Testis (tissue), 2 donors: ENCODE measurements around the gene DMGDH.

ENCODE experiments used
- POLR2A ChIP-seq: fragments of 450-650 bp; IDR thresholded peaks from one replicate; pipeline ENCODE4 v1.6.1; 2017; ENCODE audit warnings: antibody characterized with exemption, mild to moderate bottlenecking, moderate library complexity
- TF ChIP-seq, protein P1 (sequence below), 3 experiments: fragments of 450-650 bp in 2 of 3; fragments of 200-600 bp in 1 of 3; sonication (generic) in 1 of 3; IDR thresholded peaks; one replicate each; pipeline ENCODE4 v1.5.1; 2016 to 2019; ENCODE audit warnings: antibody characterized with exemption in 3 of 3, mild to moderate bottlenecking in 2 of 3, moderate library complexity in 1 of 3

DNA sequence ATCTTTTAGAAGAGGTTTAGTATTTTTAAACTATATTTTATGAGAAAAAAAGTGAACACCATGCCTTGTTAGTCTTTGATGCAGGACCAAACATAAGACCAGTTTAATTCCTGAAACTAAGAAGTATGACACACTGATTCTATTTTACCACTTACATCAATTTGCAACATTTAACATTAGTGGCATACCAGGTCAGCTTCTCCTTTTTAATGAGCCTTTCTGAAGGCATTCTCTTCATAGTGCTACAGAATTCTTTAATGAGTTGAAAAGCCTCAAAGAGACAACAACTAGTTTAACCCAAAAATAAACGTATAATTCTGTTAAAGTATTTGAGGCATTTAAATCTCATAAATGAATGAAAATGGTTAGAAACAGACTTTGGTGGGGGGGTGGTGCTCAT is 112.6 kb downstream of the DMGDH start:
- no peak for TF ChIP-seq POLR2A
- TF ChIP-seq, protein P1, sequence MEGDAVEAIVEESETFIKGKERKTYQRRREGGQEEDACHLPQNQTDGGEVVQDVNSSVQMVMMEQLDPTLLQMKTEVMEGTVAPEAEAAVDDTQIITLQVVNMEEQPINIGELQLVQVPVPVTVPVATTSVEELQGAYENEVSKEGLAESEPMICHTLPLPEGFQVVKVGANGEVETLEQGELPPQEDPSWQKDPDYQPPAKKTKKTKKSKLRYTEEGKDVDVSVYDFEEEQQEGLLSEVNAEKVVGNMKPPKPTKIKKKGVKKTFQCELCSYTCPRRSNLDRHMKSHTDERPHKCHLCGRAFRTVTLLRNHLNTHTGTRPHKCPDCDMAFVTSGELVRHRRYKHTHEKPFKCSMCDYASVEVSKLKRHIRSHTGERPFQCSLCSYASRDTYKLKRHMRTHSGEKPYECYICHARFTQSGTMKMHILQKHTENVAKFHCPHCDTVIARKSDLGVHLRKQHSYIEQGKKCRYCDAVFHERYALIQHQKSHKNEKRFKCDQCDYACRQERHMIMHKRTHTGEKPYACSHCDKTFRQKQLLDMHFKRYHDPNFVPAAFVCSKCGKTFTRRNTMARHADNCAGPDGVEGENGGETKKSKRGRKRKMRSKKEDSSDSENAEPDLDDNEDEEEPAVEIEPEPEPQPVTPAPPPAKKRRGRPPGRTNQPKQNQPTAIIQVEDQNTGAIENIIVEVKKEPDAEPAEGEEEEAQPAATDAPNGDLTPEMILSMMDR (IDR thresholded peaks at IDR 0.05): no peak
